Measurements from ENCODE around the gene COL4A4.

Gene COL4A4

GRCh38 chr2:227150222-227150936 lies 13.6 kb downstream of the COL4A4 start:
- no peak overlapping the region for H3K4me3 ChIP-seq (ENCODE audit: low read length)
- TF ChIP-seq ZNF274 (IDR thresholded peaks at IDR 0.05; ENCODE audit: low read depth, low read length), result no peak

GRCh38 chr2:227148106-227148505 lies 15.9 kb downstream of the COL4A4 start:
- TF ChIP-seq ZNF274 (IDR thresholded peaks at IDR 0.05; ENCODE audit: low read depth, low read length), result no peak
- no peak overlapping the region for H3K4me3 ChIP-seq (ENCODE audit: low read length)

- no peak overlapping the region for H3K4me3 ChIP-seq (ENCODE audit: low read length)
- no peak for TF ChIP-seq ZNF274 (IDR thresholded peaks at IDR 0.05; ENCODE audit: low read depth, low read length)
Measured at GRCh38 chr2:227147023-227147422, 17.0 kb downstream of the COL4A4 start.

- H3K4me3 ChIP-seq (ENCODE audit: low read length), result no peak overlapping the region
- no peak for TF ChIP-seq ZNF274 (IDR thresholded peaks at IDR 0.05; ENCODE audit: low read depth, low read length)
Measured at GRCh38 chr2:227146456-227146855, 17.5 kb downstream of the COL4A4 start.

- no peak overlapping the region for H3K4me3 ChIP-seq (ENCODE audit: low read length)
- no peak for TF ChIP-seq ZNF274 (IDR thresholded peaks at IDR 0.05; ENCODE audit: low read depth, low read length)
Measured at GRCh38 chr2:227143895-227144294, 20.1 kb downstream of the COL4A4 start.

- H3K4me3 ChIP-seq (ENCODE audit: low read length), result no peak overlapping the region
- no peak for TF ChIP-seq ZNF274 (IDR thresholded peaks at IDR 0.05; ENCODE audit: low read depth, low read length)
Measured at GRCh38 chr2:227141301-227141700, 22.7 kb downstream of the COL4A4 start.

- no peak for TF ChIP-seq ZNF274 (IDR thresholded peaks at IDR 0.05; ENCODE audit: low read depth, low read length)
- no peak overlapping the region for H3K4me3 ChIP-seq (ENCODE audit: low read length)
Measured at GRCh38 chr2:227134591-227134990, 29.4 kb downstream of the COL4A4 start.

- no peak for TF ChIP-seq ZNF274 (IDR thresholded peaks at IDR 0.05; ENCODE audit: low read depth, low read length)
- H3K4me3 ChIP-seq (ENCODE audit: low read length), result no peak overlapping the region
Measured at GRCh38 chr2:227132986-227133385, 31.0 kb downstream of the COL4A4 start.

- no peak overlapping the region for H3K4me3 ChIP-seq (ENCODE audit: low read length)
- TF ChIP-seq ZNF274 (IDR thresholded peaks at IDR 0.05; ENCODE audit: low read depth, low read length), result no peak
Measured at GRCh38 chr2:227130636-227131035, 33.4 kb downstream of the COL4A4 start.

GRCh38 chr2:227127201-227127600 lies 36.8 kb downstream of the COL4A4 start:
- TF ChIP-seq ZNF274 (IDR thresholded peaks at IDR 0.05; ENCODE audit: low read depth, low read length), result no peak
- no peak overlapping the region for H3K4me3 ChIP-seq (ENCODE audit: low read length)

GRCh38 chr2:227125506-227125905 lies 38.5 kb downstream of the COL4A4 start:
- H3K4me3 ChIP-seq (ENCODE audit: low read length), result no peak overlapping the region
- TF ChIP-seq ZNF274 (IDR thresholded peaks at IDR 0.05; ENCODE audit: low read depth, low read length), result no peak

- no peak overlapping the region for H3K4me3 ChIP-seq (ENCODE audit: low read length)
- no peak for TF ChIP-seq ZNF274 (IDR thresholded peaks at IDR 0.05; ENCODE audit: low read depth, low read length)
Measured at GRCh38 chr2:227124811-227125210, 39.2 kb downstream of the COL4A4 start.

GRCh38 chr2:227123697-227124096 lies 40.3 kb downstream of the COL4A4 start:
- H3K4me3 ChIP-seq (ENCODE audit: low read length), result no peak overlapping the region
- TF ChIP-seq ZNF274 (IDR thresholded peaks at IDR 0.05; ENCODE audit: low read depth, low read length), result no peak

GRCh38 chr2:227118353-227118752 lies 45.7 kb downstream of the COL4A4 start:
- no peak overlapping the region for H3K4me3 ChIP-seq (ENCODE audit: low read length)
- TF ChIP-seq ZNF274 (IDR thresholded peaks at IDR 0.05; ENCODE audit: low read depth, low read length), result no peak

- no peak overlapping the region for H3K4me3 ChIP-seq (ENCODE audit: low read length)
- no peak for TF ChIP-seq ZNF274 (IDR thresholded peaks at IDR 0.05; ENCODE audit: low read depth, low read length)
Measured at GRCh38 chr2:227117852-227118251, 46.2 kb downstream of the COL4A4 start.

GRCh38 chr2:227117027-227117426 lies 47.0 kb downstream of the COL4A4 start:
- no peak overlapping the region for H3K4me3 ChIP-seq (ENCODE audit: low read length)
- no peak for TF ChIP-seq ZNF274 (IDR thresholded peaks at IDR 0.05; ENCODE audit: low read depth, low read length)
